Erythroblast (primary cell): Measurements from ENCODE around the gene LRRN4.
"Not testable (repeated sequence)": the region's sequence is repeated elsewhere in the genome, so short reads cannot be mapped to it uniquely, and the experiment has no call there.

Experiments used
- DNase-seq, 2 experiments: peaks; one replicate each; lab custom pipeline; 2025; lab: John Stamatoyannopoulos, UW
- GATA1 ChIP-seq: IDR thresholded peaks from 2 replicates; pipeline ENCODE4 v1.6.1; 2011; ENCODE audit warnings: low read depth, mild to moderate bottlenecking, control low read depth, low read length, moderate library complexity
- POLR2A ChIP-seq: IDR thresholded peaks from 2 replicates; pipeline ENCODE4 v1.6.1; 2011; ENCODE audit warnings: mild to moderate bottlenecking, low read length

LRRN4 gene

GRCh38 chr20:6074784-6075183, 20.9 kb upstream of the LRRN4 start:
- DNase-seq: no peak

GRCh38 chr20:6074145-6074561, 20.3 kb upstream of the LRRN4 start:
- peak; percentile 26 for DNase-seq
- TF ChIP-seq POLR2A (no peak), GATA1 (no peak)

More at GRCh38 chr20:6074784-6075183, 20.9 kb upstream of the LRRN4 start:
- no peak for TF ChIP-seq POLR2A
- TF ChIP-seq GATA1: no peak

GRCh38 chr20:6070829-6071695, 17.2 kb upstream of the LRRN4 start:
- TF ChIP-seq POLR2A (no peak), GATA1 (no peak)
- no peak for DNase-seq

GRCh38 chr20:6069669-6070068, 15.8 kb upstream of the LRRN4 start:
- no peak for TF ChIP-seq POLR2A
- TF ChIP-seq GATA1: no peak
- DNase-seq: no peak

- TF ChIP-seq GATA1: no peak
- TF ChIP-seq POLR2A: no peak
Observed at GRCh38 chr20:6067763-6068318, 14.0 kb upstream of the LRRN4 start.

GRCh38 chr20:6066582-6066981, 12.7 kb upstream of the LRRN4 start:
- TF ChIP-seq GATA1 (no peak), POLR2A (no peak)

More at GRCh38 chr20:6067763-6068318, 14.0 kb upstream of the LRRN4 start:
- DNase-seq: no peak

GRCh38 chr20:6061544-6061943, 7.7 kb upstream of the LRRN4 start:
- DNase-seq: no peak
- TF ChIP-seq GATA1: no peak
- no peak for TF ChIP-seq POLR2A

More at GRCh38 chr20:6066582-6066981, 12.7 kb upstream of the LRRN4 start:
- DNase-seq: no peak

GRCh38 chr20:6060213-6060612, 6.4 kb upstream of the LRRN4 start:
- DNase-seq: no peak

GRCh38 chr20:6058684-6059295, 4.9 kb upstream of the LRRN4 start:
- no peak for TF ChIP-seq POLR2A
- TF ChIP-seq GATA1: no peak

More at GRCh38 chr20:6060213-6060612, 6.4 kb upstream of the LRRN4 start:
- TF ChIP-seq POLR2A: no peak
- TF ChIP-seq GATA1: no peak

GRCh38 chr20:6057691-6058090, 3.8 kb upstream of the LRRN4 start:
- DNase-seq: no peak
- TF ChIP-seq POLR2A: no peak
- no peak for TF ChIP-seq GATA1

More at GRCh38 chr20:6058684-6059295, 4.9 kb upstream of the LRRN4 start:
- DNase-seq: no peak

GRCh38 chr20:6057139-6057538, 3.3 kb upstream of the LRRN4 start:
- DNase-seq: no peak
- TF ChIP-seq GATA1 (no peak), POLR2A (no peak)

- no peak for TF ChIP-seq POLR2A
- TF ChIP-seq GATA1: no peak
- DNase-seq: no peak
Observed at GRCh38 chr20:6055981-6056569, 2.2 kb upstream of the LRRN4 start.

GRCh38 chr20:6055161-6055783, 1.4 kb upstream of the LRRN4 start:
- DNase-seq: no peak
- no peak for TF ChIP-seq GATA1
- no peak for TF ChIP-seq POLR2A

GRCh38 chr20:6054689-6055051, 810 bp upstream of the LRRN4 start:
- DNase-seq: not testable (repeated sequence)
